SK-N-SH (cell line): ENCODE measurements around the gene HNRNPC.

Experiments used
- CTCF ChIP-seq: fragments of 200-600 bp; sonication (generic); IDR thresholded peaks from 2 replicates; pipeline ENCODE4 v1.6.1; 2017; ENCODE audit warnings: antibody characterized with exemption, mild to moderate bottlenecking, moderate library complexity
- YY1 ChIP-seq: IDR thresholded peaks from 2 replicates; pipeline ENCODE4 v1.4.0; 2012; ENCODE audit warnings: low read depth, mild to moderate bottlenecking

DNA sequence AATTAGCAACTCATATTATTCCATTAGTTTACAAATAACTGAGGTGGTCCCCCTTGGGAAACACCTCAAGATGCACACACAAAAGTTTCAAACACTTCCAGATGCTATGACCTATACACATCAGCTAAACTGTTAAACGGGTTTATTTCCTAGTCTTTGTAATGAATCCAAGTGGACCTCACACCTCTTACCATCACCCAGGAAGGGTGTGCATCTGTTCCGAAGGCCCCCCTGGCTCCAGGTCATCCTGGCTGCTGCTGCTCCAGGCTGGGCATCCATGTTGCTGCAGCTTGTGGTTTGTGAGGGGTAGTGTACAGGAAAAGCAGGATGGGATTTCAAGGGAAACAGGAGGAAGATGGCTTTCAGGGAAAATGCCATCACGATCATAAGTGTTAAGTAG is 6.8 kb downstream of the HNRNPC start:
- TF ChIP-seq CTCF (no peak), YY1 (no peak)
